CD4-positive, alpha-beta T cell (primary cell): ENCODE results near the gene PPIP5K1. TPM values are rescaled to one million over a fixed set of nuclear protein-coding genes. Genes with fewer than 3 reads are reported as not detected.

Source experiments
- ATAC-seq: fragments of 200-7000 bp; cut with Tn5 transposase; one replicate; pipeline ENCODE4 v1.10.0; 2022; ENCODE audit warnings: mild to moderate bottlenecking; ENCODE audit not compliant: poor library complexity
- CTCF ChIA-PET: fragments of 350-600 bp; sonication (Branson Sonifier 250); formaldehyde crosslinking; loops from one replicate; lab custom pipeline; 2021; ENCODE audit warnings: antibody characterized with exemption, inconsistent platforms; lab: Charles Lee
- POLR2A ChIA-PET: fragments of 350-600 bp; sonication (Branson Sonifier 250); formaldehyde crosslinking; loops from one replicate; lab custom pipeline; 2021; ENCODE audit warnings: antibody characterized with exemption, inconsistent platforms; lab: Charles Lee
- DNase-seq, 14 experiments: peaks; one replicate each; pipeline ENCODE4 v3.0.0-alpha.2; 2013 to 2020; ENCODE audit warnings: mixed read lengths in 2 of 14
- H3K27ac ChIP-seq, 2 donors: one replicate each; pipeline versions ENCODE4 v1.5.1 to v1.7.0; 2013; ENCODE audit warnings: low read length in 2 of 2, low read depth in 1 of 2, mild to moderate bottlenecking in 1 of 2
- H3K27me3 ChIP-seq, 2 experiments: 1 replicate in 1 of 2; 2 replicates in 1 of 2; pipeline versions ENCODE4 v1.6.1 to v1.7.0; 2013; ENCODE audit warnings: low read length in 2 of 2, control low read depth in 1 of 2, mild to moderate bottlenecking in 1 of 2, moderate library complexity in 1 of 2; ENCODE audit not compliant: insufficient read depth in 2 of 2, control insufficient read depth in 1 of 2
- H3K36me3 ChIP-seq: one replicate; pipeline ENCODE4 v1.6.1; 2013; ENCODE audit warnings: low read length, control low read depth; ENCODE audit not compliant: insufficient read depth
- H3K4me1 ChIP-seq: one replicate; pipeline ENCODE4 v1.6.1; 2013; ENCODE audit warnings: low read length, control low read depth; ENCODE audit not compliant: insufficient read depth
- H3K4me3 ChIP-seq: one replicate; pipeline ENCODE4 v1.5.1; 2013; ENCODE audit warnings: mild to moderate bottlenecking, low read length, moderate library complexity
- H3K9me3 ChIP-seq, 2 experiments: 1 replicate in 1 of 2; 2 replicates in 1 of 2; pipeline versions ENCODE4 v1.6.1 to v1.7.0; 2013; ENCODE audit warnings: low read length in 2 of 2, mild to moderate bottlenecking in 2 of 2, control low read depth in 1 of 2, moderate library complexity in 1 of 2; ENCODE audit not compliant: control insufficient read depth in 1 of 2, insufficient read depth in 1 of 2
- H3K27ac Mint-ChIP-seq: one replicate; pipeline ENCODE4 v1.8.0; 2020; ENCODE audit warnings: mixed read lengths
- H3K27me3 Mint-ChIP-seq: one replicate; pipeline ENCODE4 v1.8.0; 2021; ENCODE audit warnings: mixed read lengths
- H3K36me3 Mint-ChIP-seq: one replicate; pipeline ENCODE4 v1.8.0; 2021; ENCODE audit warnings: low read depth, mixed read lengths
- H3K4me1 Mint-ChIP-seq: one replicate; pipeline ENCODE4 v1.8.0; 2021; ENCODE audit warnings: low read depth, mixed read lengths
- H3K4me3 Mint-ChIP-seq: one replicate; pipeline ENCODE4 v1.8.0; 2020; ENCODE audit warnings: mild to moderate bottlenecking, mixed read lengths
- H3K9me3 Mint-ChIP-seq: one replicate; pipeline ENCODE4 v1.8.0; 2020; ENCODE audit warnings: mixed read lengths
- intact Hi-C, 2 experiments: fragments of 100-400 bp; cut with DNase I in 1 of 2; cut with micrococcal nuclease in 1 of 2; formaldehyde crosslinking; loops; one replicate each; pipeline versions ENCODE4 v1.15.1 to v1.9.0; 2023 to 2025; cut with DNase I, micrococcal nuclease
- total RNA-seq, 174 experiments: library from RNA in 2 of 174; stranded (reverse) in 2 of 174; gene quantifications; one replicate each; pipeline ENCODE4 v1.2.3 and lab custom pipeline; 2021 to 2026
- TF ChIP-seq, protein P1 (sequence below): fragments of 200-600 bp; IDR thresholded peaks from one replicate; pipeline ENCODE4 v1.8.0; 2022; ENCODE audit warnings: antibody characterized with exemption, mild to moderate bottlenecking

The PPIP5K1 gene
- total RNA-seq, 2 experiments from 2014 or later: 16.9 to 23.8 TPM

DNA sequence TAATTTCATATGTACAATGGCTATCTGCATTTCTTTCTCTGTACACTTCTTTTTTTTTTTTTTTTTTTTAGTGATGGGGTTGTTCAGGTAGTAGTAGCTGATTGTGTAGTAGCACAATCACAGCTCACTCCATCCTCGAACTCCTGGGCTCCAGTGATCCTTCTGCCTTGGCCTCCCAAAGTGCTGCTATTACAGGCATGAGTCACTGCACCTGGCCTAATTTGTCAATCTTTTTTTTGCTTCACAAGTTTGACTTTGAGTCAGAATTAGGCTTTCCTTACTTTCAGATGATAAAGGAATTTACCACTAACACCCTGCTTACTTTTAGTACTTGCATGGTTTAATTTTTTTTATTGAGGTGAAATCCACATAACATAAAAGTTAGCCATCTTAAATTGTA lies 44.6 kb downstream of the PPIP5K1 start:
- H3K4me1 ChIP-seq: no peaks in the 10 kb centered on the region

DNA sequence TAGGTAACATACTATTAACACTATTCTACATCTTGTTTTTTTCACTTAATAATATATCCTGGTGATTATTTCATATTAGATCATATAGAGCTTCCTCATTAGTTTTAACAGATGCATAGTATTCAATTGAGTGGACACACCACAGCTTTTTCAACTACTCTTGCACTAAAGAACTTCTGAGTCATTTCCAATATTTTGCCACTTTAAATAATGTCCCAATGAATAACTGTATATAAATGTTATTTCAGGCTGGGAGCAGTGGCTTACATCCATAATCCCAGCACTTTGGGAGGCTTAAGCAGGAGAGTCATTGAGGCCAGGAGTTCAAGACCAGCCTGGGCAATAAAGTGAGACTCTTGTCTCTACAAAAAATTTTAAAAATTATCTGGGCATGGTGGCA lies 45.7 kb downstream of the PPIP5K1 start:
- Histone ChIP-seq H3K27ac (no peak overlapping the region), H3K27me3 (no peaks in the 10 kb centered on the region), H3K9me3 (no peaks in the 10 kb centered on the region), H3K36me3 (no peaks in the 10 kb centered on the region), H3K4me3 (no peak overlapping the region), H3K4me1 (no peaks in the 10 kb centered on the region)
- ATAC-seq (no peak), DNase-seq (no peak)
- Mint-ChIP-seq H3K4me1 (no peaks in the 10 kb centered on the region), H3K4me3 (no peak overlapping the region), H3K9me3 (no peaks in the 10 kb centered on the region), H3K36me3 (peaks cover 16% of the 10 kb centered on the region), H3K27me3 (no peaks in the 10 kb centered on the region), H3K27ac (no peak overlapping the region)
- TF ChIP-seq, protein P1, sequence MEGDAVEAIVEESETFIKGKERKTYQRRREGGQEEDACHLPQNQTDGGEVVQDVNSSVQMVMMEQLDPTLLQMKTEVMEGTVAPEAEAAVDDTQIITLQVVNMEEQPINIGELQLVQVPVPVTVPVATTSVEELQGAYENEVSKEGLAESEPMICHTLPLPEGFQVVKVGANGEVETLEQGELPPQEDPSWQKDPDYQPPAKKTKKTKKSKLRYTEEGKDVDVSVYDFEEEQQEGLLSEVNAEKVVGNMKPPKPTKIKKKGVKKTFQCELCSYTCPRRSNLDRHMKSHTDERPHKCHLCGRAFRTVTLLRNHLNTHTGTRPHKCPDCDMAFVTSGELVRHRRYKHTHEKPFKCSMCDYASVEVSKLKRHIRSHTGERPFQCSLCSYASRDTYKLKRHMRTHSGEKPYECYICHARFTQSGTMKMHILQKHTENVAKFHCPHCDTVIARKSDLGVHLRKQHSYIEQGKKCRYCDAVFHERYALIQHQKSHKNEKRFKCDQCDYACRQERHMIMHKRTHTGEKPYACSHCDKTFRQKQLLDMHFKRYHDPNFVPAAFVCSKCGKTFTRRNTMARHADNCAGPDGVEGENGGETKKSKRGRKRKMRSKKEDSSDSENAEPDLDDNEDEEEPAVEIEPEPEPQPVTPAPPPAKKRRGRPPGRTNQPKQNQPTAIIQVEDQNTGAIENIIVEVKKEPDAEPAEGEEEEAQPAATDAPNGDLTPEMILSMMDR: no peak
- ChIA-PET POLR2A (no interaction called here), CTCF (no interaction called here)
- intact Hi-C loops: no loop called here

More for the DNA sequence above, 44.6 kb downstream of the PPIP5K1 start:
- CTCF ChIA-PET: no interaction called here
- no peaks in the 10 kb centered on the region for H3K27me3 Mint-ChIP-seq
- H3K27ac Mint-ChIP-seq: no peak overlapping the region
- Histone ChIP-seq H3K27me3 (no peaks in the 10 kb centered on the region), H3K4me3 (no peak overlapping the region), H3K9me3 (no peaks in the 10 kb centered on the region), H3K27ac (no peak overlapping the region), H3K36me3 (no peaks in the 10 kb centered on the region)
- no peak overlapping the region for H3K4me3 Mint-ChIP-seq
- no peaks in the 10 kb centered on the region for H3K9me3 Mint-ChIP-seq
- DNase-seq: no peak
- ATAC-seq: no peak
- POLR2A ChIA-PET: no interaction called here
- peaks cover 17% of the 10 kb centered on the region for H3K36me3 Mint-ChIP-seq
- no peaks in the 10 kb centered on the region for H3K4me1 Mint-ChIP-seq
- TF ChIP-seq, protein P1: no peak
- intact Hi-C loops: no loop called here

DNA sequence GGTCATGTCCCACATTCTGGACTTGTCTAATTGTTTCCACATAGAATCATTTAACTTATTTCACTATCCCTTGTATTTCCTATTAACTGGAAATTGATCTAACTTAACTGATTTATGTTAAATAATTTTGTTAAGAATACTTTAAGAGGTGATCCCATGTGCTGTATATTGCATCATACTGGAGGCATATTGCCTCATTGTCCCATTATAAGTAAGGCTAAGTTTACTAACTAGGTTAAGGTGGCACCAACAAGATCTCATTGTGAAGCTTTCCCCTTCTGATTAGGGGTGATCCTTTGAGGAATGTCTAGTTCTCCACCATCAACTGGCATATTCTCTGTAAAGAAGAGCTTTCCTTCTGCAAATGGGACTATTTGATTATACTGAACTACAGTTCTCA lies 48.2 kb downstream of the PPIP5K1 start:
- no peak for DNase-seq
- Histone ChIP-seq H3K9me3 (no peaks in the 10 kb centered on the region), H3K27me3 (no peaks in the 10 kb centered on the region), H3K36me3 (peaks cover 2% of the 10 kb centered on the region), H3K4me1 (no peaks in the 10 kb centered on the region), H3K27ac (no peak overlapping the region), H3K4me3 (no peak overlapping the region)
- no peaks in the 10 kb centered on the region for H3K27me3 Mint-ChIP-seq
- no peaks in the 10 kb centered on the region for H3K4me1 Mint-ChIP-seq
- CTCF ChIA-PET: interaction anchor here (0.7 kb wide), 1 partner anchor 483 kb away, joined by 3 read pairs; no protein-coding TSS in a partner anchor
- no peak overlapping the region for H3K27ac Mint-ChIP-seq
- intact Hi-C loops: no loop called here
- peaks cover 5% of the 10 kb centered on the region for H3K36me3 Mint-ChIP-seq
- no peak for ATAC-seq
- no peaks in the 10 kb centered on the region for H3K9me3 Mint-ChIP-seq
- POLR2A ChIA-PET: interaction anchor here (1.0 kb wide), 1 partner anchor 31 kb away, joined by 3 read pairs; no protein-coding TSS in a partner anchor
- no peak overlapping the region for H3K4me3 Mint-ChIP-seq
- TF ChIP-seq, protein P1: no peak
